Keratinocyte (primary cell): ENCODE results near the gene PLCD4. TPM values are rescaled to one million over a fixed set of nuclear protein-coding genes. Genes with fewer than 3 reads are reported as not detected.
A peak's percentile ranks its signal among the peaks of the same experiment; 100 is the strongest.

Source experiments
- DNase-seq: peaks from one replicate; pipeline ENCODE4 v3.0.0-alpha.2; 2011; ENCODE audit warnings: low read depth, missing footprints, low spot score
- FAIRE-seq: peaks from 2 replicates; lab custom pipeline; 2011; peaks lifted over from hg19 to GRCh38; lab: Jason Lieb, UNC
- H2AFZ ChIP-seq: 2 replicates; pipeline ENCODE4 v1.6.0; 2012; ENCODE audit warnings: low read length, control low read depth, inconsistent platforms; ENCODE audit not compliant: control insufficient read depth
- H3K27ac ChIP-seq: 2 replicates; pipeline ENCODE4 v1.5.1; 2011; ENCODE audit warnings: low read length; ENCODE audit not compliant: control insufficient read depth, insufficient read depth
- H3K27me3 ChIP-seq: 3 replicates; pipeline ENCODE4 v1.6.0; 2011; ENCODE audit warnings: low read length; ENCODE audit not compliant: control insufficient read depth, insufficient read depth; ENCODE audit errors: extremely low read depth
- H3K36me3 ChIP-seq, 2 experiments: 2 replicates in 1 of 2; 3 replicates in 1 of 2; pipeline ENCODE4 v1.5.1; 2011; ENCODE audit warnings: low read length in 2 of 2, mild to moderate bottlenecking in 1 of 2; ENCODE audit not compliant: control insufficient read depth in 2 of 2, insufficient read depth in 2 of 2; ENCODE audit errors: extremely low read depth in 1 of 2
- H3K4me1 ChIP-seq: 3 replicates; pipeline ENCODE4 v1.5.1; 2011; ENCODE audit warnings: low read length; ENCODE audit not compliant: control insufficient read depth, insufficient read depth; ENCODE audit errors: extremely low read depth
- H3K4me2 ChIP-seq: 3 replicates; pipeline ENCODE4 v1.6.0; 2011; ENCODE audit warnings: low read depth, low read length; ENCODE audit not compliant: control insufficient read depth, insufficient read depth; ENCODE audit errors: extremely low read depth
- H3K4me3 ChIP-seq, 3 experiments: fragments of 200-600 bp in 1 of 3; sonication (generic) in 1 of 3; 2 replicates in 2 of 3; 3 replicates in 1 of 3; pipeline ENCODE4 v1.5.1; 2011 to 2016; ENCODE audit warnings: low read length in 3 of 3, mild to moderate bottlenecking in 3 of 3, control low read depth in 2 of 3, inconsistent platforms in 1 of 3, low read depth in 1 of 3, mixed read lengths in 1 of 3, mixed run types in 1 of 3, moderate library complexity in 1 of 3; ENCODE audit not compliant: control insufficient read depth in 2 of 3, insufficient read depth in 2 of 3; ENCODE audit errors: extremely low read depth in 1 of 3
- H3K79me2 ChIP-seq: 2 replicates; pipeline ENCODE4 v1.6.0; 2012; ENCODE audit warnings: low read length; ENCODE audit not compliant: control insufficient read depth, insufficient read depth
- H3K9ac ChIP-seq: 3 replicates; pipeline ENCODE4 v1.6.0; 2011; ENCODE audit warnings: low read length; ENCODE audit not compliant: control insufficient read depth, insufficient read depth; ENCODE audit errors: extremely low read depth
- H3K9me1 ChIP-seq: 3 replicates; pipeline ENCODE4 v1.6.0; 2011; ENCODE audit warnings: low read length; ENCODE audit not compliant: control insufficient read depth, insufficient read depth; ENCODE audit errors: extremely low read depth
- H3K9me3 ChIP-seq: 2 replicates; pipeline ENCODE4 v1.5.1; 2012; ENCODE audit warnings: low read depth, low read length; ENCODE audit not compliant: control insufficient read depth
- H4K20me1 ChIP-seq: 3 replicates; pipeline ENCODE4 v1.6.0; 2011; ENCODE audit warnings: low read length; ENCODE audit not compliant: control insufficient read depth, insufficient read depth; ENCODE audit errors: extremely low read depth
- CTCF ChIP-seq, 3 experiments: IDR thresholded peaks in 1 of 3; conservative IDR thresholded peaks in 1 of 3; optimal IDR thresholded peaks in 1 of 3; 2 replicates in 2 of 3; 3 replicates in 1 of 3; pipeline versions ENCODE3 to v1.5.1; 2011; ENCODE audit warnings: low read length in 3 of 3, mild to moderate bottlenecking in 3 of 3, moderate library complexity in 2 of 3, control low read depth in 1 of 3, inconsistent platforms in 1 of 3; ENCODE audit not compliant: insufficient read depth in 2 of 3; ENCODE audit errors: extremely low read depth in 1 of 3
- EZH2 ChIP-seq: IDR thresholded peaks from one replicate; pipeline ENCODE4 v1.6.1; 2012; ENCODE audit warnings: inconsistent platforms, mild to moderate bottlenecking, low read length, moderate library complexity
- dilution Hi-C: fragments of 300-500 bp; cut with MboI; formaldehyde crosslinking; loops from one replicate; pipeline ENCODE4 v1.7.0; 2020; ENCODE audit warnings: low sequenced_read_pairs; ENCODE audit not compliant: extremely low pct_ligation_motif_present
- polyA plus RNA-seq, 5 experiments: library from polyadenylated mRNA; depleted of rRNA in 3 of 5; stranded (reverse) in 3 of 5; stranded (forward) in 1 of 5; unstranded in 1 of 5; fragments of >200 nt; gene quantifications; 1 replicate in 1 of 5; 2 replicates in 3 of 5; 3 replicates in 1 of 5; pipeline versions ENCODE4 v1.2.1 to v1.2.3, GENCODE V29; 2011 to 2012; ENCODE audit warnings: missing spikeins in 2 of 5, low read depth in 1 of 5, low replicate concordance in 1 of 5

The PLCD4 gene
- polyA plus RNA-seq, 1 donor (not counting 4 experiments of a cell fraction or from before 2014, with no cell fraction given), result 15.3 TPM

GRCh38 chr2:218568190-218569037 is 39.3 kb upstream of the PLCD4 start, which contains the start of the genes CNOT9 and USP37:
Gene CNOT9, plus strand, starts transcription at chr2:218568839. Its CDS starts 116 bp downstream, at chr2:218568955.
Gene USP37, minus strand, starts transcription at chr2:218568351. Its CDS starts 9,698 bp downstream, at chr2:218558653.
- no peak for FAIRE-seq

GRCh38 chr2:218569038-218569431 is 38.7 kb upstream of the PLCD4 start:
- Histone ChIP-seq H2AFZ (peak overlapping the region; percentile 99), H3K9me3 (no peaks in the 10 kb centered on the region), H3K4me2 (peak overlapping the region; percentile 100), H3K9ac (peak overlapping the region; percentile 99), H3K27me3 (no peaks in the 10 kb centered on the region), H3K4me1 (peaks cover 29% of the 10 kb centered on the region), H3K9me1 (no peaks in the 10 kb centered on the region), H3K27ac (peak overlapping the region; percentile 96), H3K79me2 (peaks cover 83% of the 10 kb centered on the region), H3K4me3 (peak overlapping the region; percentile 88 to 93 (median 92)), H4K20me1 (no peaks in the 10 kb centered on the region), H3K36me3 (peaks cover 2 to 7% of the 10 kb centered on the region in 2 experiments)
- dilution Hi-C loops, result no loop called here
- TF ChIP-seq CTCF (optimal IDR thresholded peaks at IDR 0.05 in 1 of 3, IDR thresholded peaks at IDR 0.05 in 1 of 3, conservative IDR thresholded peaks at IDR 0.05 in 1 of 3; ENCODE audit: extremely low read depth in 1 of 3, insufficient read depth in 2 of 3, low read length in 3 of 3), result no peak
- no peak for TF ChIP-seq EZH2
- FAIRE-seq (no peak), DNase-seq (no peak)

More at GRCh38 chr2:218568190-218569037, 39.3 kb upstream of the PLCD4 start, which contains the start of the genes CNOT9 and USP37:
- H3K9ac ChIP-seq, result peak within 1 kb of the TSS; percentile 99
- peak; percentile 79 for DNase-seq
- H3K4me3 ChIP-seq, result peak within 1 kb of the TSS; percentile 88 to 95 (median 93)
- H2AFZ ChIP-seq, result peak within 1 kb of the TSS; percentile 99
- H4K20me1 ChIP-seq, result no peaks in the 10 kb centered on the region
- peaks cover 29% of the 10 kb centered on the region for H3K4me1 ChIP-seq
- H3K9me3 ChIP-seq, result no peaks in the 10 kb centered on the region
- H3K27ac ChIP-seq, result peak within 1 kb of the TSS; percentile 96
- peaks cover 81% of the 10 kb centered on the region for H3K79me2 ChIP-seq
- H3K4me2 ChIP-seq, result peak within 1 kb of the TSS; percentile 100
- dilution Hi-C loops, result no loop called here
- H3K36me3 ChIP-seq, result peaks cover 2 to 7% of the 10 kb centered on the region in 2 experiments
- TF ChIP-seq EZH2 (no peak), CTCF (optimal IDR thresholded peaks at IDR 0.05 in 1 of 3, IDR thresholded peaks at IDR 0.05 in 1 of 3, conservative IDR thresholded peaks at IDR 0.05 in 1 of 3; ENCODE audit: extremely low read depth in 1 of 3, insufficient read depth in 2 of 3, low read length in 3 of 3) (no peak)
- no peaks in the 10 kb centered on the region for H3K27me3 ChIP-seq
- H3K9me1 ChIP-seq, result no peaks in the 10 kb centered on the region
